HuH-7.5 (cell line): ENCODE measurements around the gene LYPD5.
"Not testable (repeated sequence)": the region's sequence is repeated elsewhere in the genome, so short reads cannot be mapped to it uniquely, and the experiment has no call there.

Source experiments
- DNase-seq: peaks from one replicate; pipeline ENCODE4 v3.0.0; 2011; ENCODE audit warnings: low spot score

Gene LYPD5

GRCh38 chr19:43806401-43806800 lies 4.2 kb upstream of the LYPD5 start:
- not testable (repeated sequence) for DNase-seq

- no peak for DNase-seq
These were observed 2.2 kb upstream of the LYPD5 start for GRCh38 chr19:43804432-43804831.

GRCh38 chr19:43799502-43800142 lies 2.6 kb downstream of the LYPD5 start:
- no peak for DNase-seq

GRCh38 chr19:43798546-43799409 lies 3.5 kb downstream of the LYPD5 start:
- no peak for DNase-seq

GRCh38 chr19:43798026-43798545 lies 4.2 kb downstream of the LYPD5 start:
- DNase-seq = no peak

- DNase-seq = no peak
These were observed 4.7 kb downstream of the LYPD5 start for GRCh38 chr19:43797556-43797955.

- DNase-seq = no peak
These were observed 5.1 kb downstream of the LYPD5 start for GRCh38 chr19:43797118-43797517.

GRCh38 chr19:43790587-43790986 lies 11.7 kb downstream of the LYPD5 start:
- no peak for DNase-seq

GRCh38 chr19:43789029-43789428 lies 13.2 kb downstream of the LYPD5 start:
- DNase-seq = no peak

- no peak for DNase-seq
These were observed 15.6 kb downstream of the LYPD5 start for GRCh38 chr19:43786665-43787064.

- peak; percentile 73 for DNase-seq
These were observed 17.1 kb downstream of the LYPD5 start for GRCh38 chr19:43784981-43785808.

- no peak for DNase-seq
These were observed 17.8 kb downstream of the LYPD5 start for GRCh38 chr19:43784241-43784980.

- no peak for DNase-seq
These were observed 18.6 kb downstream of the LYPD5 start for GRCh38 chr19:43783636-43784035.

GRCh38 chr19:43782689-43783231 lies 19.5 kb downstream of the LYPD5 start:
- no peak for DNase-seq

- DNase-seq = no peak
These were observed 20.0 kb downstream of the LYPD5 start for GRCh38 chr19:43782311-43782660.

GRCh38 chr19:43781630-43782310 lies 20.5 kb downstream of the LYPD5 start:
- DNase-seq = no peak

GRCh38 chr19:43780706-43781525 lies 21.3 kb downstream of the LYPD5 start, which contains the start of gene KCNN4:
Gene KCNN4, minus strand, starts transcription at chr19:43780973. Its CDS starts 112 bp downstream, at chr19:43780861.
- no peak for DNase-seq

GRCh38 chr19:43779820-43780219 lies 22.4 kb downstream of the LYPD5 start:
- DNase-seq = no peak

- DNase-seq = no peak
These were observed 23.0 kb downstream of the LYPD5 start for GRCh38 chr19:43779147-43779819.
